ENCODE measurements around the gene KRTAP4-8.
"Not testable (repeated sequence)": the region's sequence is repeated elsewhere in the genome, so short reads cannot be mapped to it uniquely, and the experiment has no call there.

KRTAP4-8 gene

DNA sequence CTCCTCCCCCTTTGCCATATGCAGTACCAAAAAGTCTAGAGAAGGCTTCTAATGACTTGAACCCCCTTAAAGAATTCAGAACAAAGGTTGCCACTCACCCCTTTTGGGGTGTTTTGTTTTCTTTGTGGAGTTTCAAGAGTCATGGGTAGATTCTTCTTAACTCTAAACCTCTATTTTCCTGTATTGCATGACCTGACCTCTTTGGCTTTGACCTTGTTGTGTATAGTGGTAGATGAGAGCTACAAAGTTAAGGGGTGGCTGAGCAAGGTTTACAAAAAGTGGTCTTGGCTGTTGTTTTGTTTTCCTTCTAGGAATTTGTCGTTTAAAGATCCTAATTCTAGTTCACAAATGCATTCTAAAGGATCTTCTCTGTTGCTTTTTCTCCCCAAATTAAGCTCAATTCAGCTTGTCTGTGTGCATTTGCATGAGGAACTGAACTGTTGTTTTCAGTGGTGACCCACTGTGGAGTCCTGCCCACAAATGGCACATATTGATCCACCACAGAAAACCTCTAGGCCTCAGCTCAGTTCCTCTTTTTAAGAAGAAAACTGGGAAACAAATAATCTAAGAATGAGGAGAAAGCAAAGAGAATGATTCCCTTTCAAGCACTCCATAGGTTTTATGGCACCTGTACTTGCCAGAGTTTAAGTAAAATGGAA is 10.9 kb upstream of the KRTAP4-8 start:
- H3K9me3 ChIP-seq (ENCODE audit: control insufficient read depth, low read length); H3K27ac ChIP-seq (ENCODE audit: insufficient read depth, low read length, poor library complexity, severe bottlenecking); DNase-seq; H3K4me1 ChIP-seq (ENCODE audit: control insufficient read depth, insufficient read depth, low read length, poor library complexity, severe bottlenecking); H3K36me3 ChIP-seq (ENCODE audit: control insufficient read depth, insufficient read depth, low read length); H3K27me3 ChIP-seq (replicated peaks; ENCODE audit: control insufficient read depth, insufficient read depth, low read length, poor library complexity, severe bottlenecking); H3K4me3 ChIP-seq (ENCODE audit: insufficient read depth, low read depth, low read length, poor library complexity, severe bottlenecking): not testable (repeated sequence)

DNA sequence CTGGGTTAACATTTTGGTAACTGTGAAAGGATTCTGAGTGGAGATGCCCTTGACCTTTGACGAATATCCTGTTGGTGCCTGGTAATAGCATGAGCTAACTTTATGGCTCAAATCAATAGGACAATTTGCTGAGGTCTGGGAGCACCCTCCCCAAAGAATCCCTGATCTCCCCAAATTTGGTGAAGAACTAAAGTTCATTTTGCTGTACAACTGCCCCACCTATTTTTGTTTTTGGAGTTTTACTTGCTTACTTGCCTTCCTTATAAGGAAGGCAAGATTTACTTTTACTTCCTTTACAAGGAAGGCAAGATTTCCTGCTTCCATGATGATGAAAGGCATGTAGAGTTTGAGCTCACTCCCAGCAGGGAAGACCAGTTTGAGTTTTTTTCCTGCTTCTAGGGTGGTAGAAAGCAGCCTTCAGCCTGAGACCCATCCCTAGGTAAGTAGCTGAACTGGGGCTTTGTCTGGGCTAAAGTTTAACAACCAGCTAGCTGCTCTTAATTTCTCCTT is 10.1 kb upstream of the KRTAP4-8 start:
- Histone ChIP-seq H3K36me3 (ENCODE audit: control insufficient read depth, insufficient read depth, low read length) (no peaks in the 10 kb centered on the region), H3K4me3 (ENCODE audit: insufficient read depth, low read depth, low read length, poor library complexity, severe bottlenecking) (no peak overlapping the region), H3K27me3 (replicated peaks; ENCODE audit: control insufficient read depth, insufficient read depth, low read length, poor library complexity, severe bottlenecking) (no peaks in the 10 kb centered on the region), H3K27ac (ENCODE audit: insufficient read depth, low read length, poor library complexity, severe bottlenecking) (no peak overlapping the region), H3K4me1 (ENCODE audit: control insufficient read depth, insufficient read depth, low read length, poor library complexity, severe bottlenecking) (no peaks in the 10 kb centered on the region), H3K9me3 (ENCODE audit: control insufficient read depth, low read length) (no peaks in the 10 kb centered on the region)
- DNase-seq: no peak

- DNase-seq; H3K4me1 ChIP-seq (ENCODE audit: control insufficient read depth, insufficient read depth, low read length, poor library complexity, severe bottlenecking); H3K27me3 ChIP-seq (replicated peaks; ENCODE audit: control insufficient read depth, insufficient read depth, low read length, poor library complexity, severe bottlenecking); H3K36me3 ChIP-seq (ENCODE audit: control insufficient read depth, insufficient read depth, low read length); H3K4me3 ChIP-seq (ENCODE audit: insufficient read depth, low read depth, low read length, poor library complexity, severe bottlenecking); H3K9me3 ChIP-seq (ENCODE audit: control insufficient read depth, low read length); H3K27ac ChIP-seq (ENCODE audit: insufficient read depth, low read length, poor library complexity, severe bottlenecking): not testable (repeated sequence)
Measured at GRCh38 chr17:41105347-41105746, 7.4 kb upstream of the KRTAP4-8 start, which contains the start of gene KRTAP4-9. Gene KRTAP4-9, plus strand, starts transcription at chr17:41105389. Its CDS starts 0 bp downstream, at chr17:41105389.

DNA sequence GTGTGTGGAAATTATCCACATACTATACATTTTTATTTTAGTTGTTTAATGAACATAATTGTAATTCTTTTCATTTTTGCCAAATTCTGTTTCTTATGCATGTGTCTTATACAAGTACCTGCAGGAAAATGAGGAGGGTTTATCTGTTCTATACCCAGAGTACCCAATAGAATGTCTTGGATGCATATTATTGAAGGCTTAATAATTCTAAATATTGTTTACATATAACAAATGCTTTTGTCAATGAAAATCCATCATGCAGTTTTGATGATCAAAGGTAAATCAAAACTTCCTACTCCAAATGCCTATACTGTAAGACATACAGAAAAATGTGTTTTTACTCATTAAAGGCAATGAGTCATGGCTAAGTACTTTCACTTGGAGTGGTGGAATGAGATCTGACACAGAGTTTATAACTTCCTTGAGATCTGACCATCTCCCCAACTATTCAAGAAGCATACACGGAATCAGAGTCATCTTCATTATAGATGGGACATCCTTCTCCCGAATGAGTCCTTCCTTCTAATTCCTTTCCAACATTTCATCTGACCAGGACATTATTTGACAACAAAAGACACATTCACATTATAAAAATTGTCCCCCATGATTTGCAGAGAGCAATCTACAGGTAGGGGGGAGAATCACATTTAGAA is 6.6 kb upstream of the KRTAP4-8 start:
- H3K4me3 ChIP-seq (ENCODE audit: insufficient read depth, low read depth, low read length, poor library complexity, severe bottlenecking); H3K27me3 ChIP-seq (replicated peaks; ENCODE audit: control insufficient read depth, insufficient read depth, low read length, poor library complexity, severe bottlenecking); DNase-seq; H3K9me3 ChIP-seq (ENCODE audit: control insufficient read depth, low read length); H3K27ac ChIP-seq (ENCODE audit: insufficient read depth, low read length, poor library complexity, severe bottlenecking); H3K4me1 ChIP-seq (ENCODE audit: control insufficient read depth, insufficient read depth, low read length, poor library complexity, severe bottlenecking); H3K36me3 ChIP-seq (ENCODE audit: control insufficient read depth, insufficient read depth, low read length): not testable (repeated sequence)

DNA sequence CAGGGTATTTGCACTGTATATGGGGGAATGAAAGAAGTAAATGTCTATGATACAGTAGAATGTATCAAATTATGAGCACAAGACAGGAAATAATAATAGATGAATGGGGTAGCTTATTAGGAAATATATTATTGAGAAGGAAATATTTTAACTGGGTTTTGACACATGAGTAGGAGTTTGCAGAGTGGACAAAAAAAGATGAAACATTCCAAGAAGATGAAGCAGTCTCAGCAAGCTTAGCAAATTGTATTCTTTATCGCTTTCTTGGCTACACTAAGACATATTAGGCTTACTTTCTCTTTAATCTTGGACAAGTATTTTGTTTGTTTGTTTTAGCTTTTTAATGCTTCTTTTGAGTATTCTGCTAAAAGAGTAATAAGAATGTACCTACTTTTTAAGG is 6.0 kb upstream of the KRTAP4-8 start:
- Histone ChIP-seq H3K36me3 (ENCODE audit: control insufficient read depth, insufficient read depth, low read length) (no peaks in the 10 kb centered on the region), H3K27ac (ENCODE audit: insufficient read depth, low read length, poor library complexity, severe bottlenecking) (no peak overlapping the region), H3K27me3 (replicated peaks; ENCODE audit: control insufficient read depth, insufficient read depth, low read length, poor library complexity, severe bottlenecking) (no peaks in the 10 kb centered on the region), H3K4me1 (ENCODE audit: control insufficient read depth, insufficient read depth, low read length, poor library complexity, severe bottlenecking) (no peaks in the 10 kb centered on the region), H3K4me3 (ENCODE audit: insufficient read depth, low read depth, low read length, poor library complexity, severe bottlenecking) (no peak overlapping the region), H3K9me3 (ENCODE audit: control insufficient read depth, low read length) (no peaks in the 10 kb centered on the region)
- DNase-seq: no peak

DNA sequence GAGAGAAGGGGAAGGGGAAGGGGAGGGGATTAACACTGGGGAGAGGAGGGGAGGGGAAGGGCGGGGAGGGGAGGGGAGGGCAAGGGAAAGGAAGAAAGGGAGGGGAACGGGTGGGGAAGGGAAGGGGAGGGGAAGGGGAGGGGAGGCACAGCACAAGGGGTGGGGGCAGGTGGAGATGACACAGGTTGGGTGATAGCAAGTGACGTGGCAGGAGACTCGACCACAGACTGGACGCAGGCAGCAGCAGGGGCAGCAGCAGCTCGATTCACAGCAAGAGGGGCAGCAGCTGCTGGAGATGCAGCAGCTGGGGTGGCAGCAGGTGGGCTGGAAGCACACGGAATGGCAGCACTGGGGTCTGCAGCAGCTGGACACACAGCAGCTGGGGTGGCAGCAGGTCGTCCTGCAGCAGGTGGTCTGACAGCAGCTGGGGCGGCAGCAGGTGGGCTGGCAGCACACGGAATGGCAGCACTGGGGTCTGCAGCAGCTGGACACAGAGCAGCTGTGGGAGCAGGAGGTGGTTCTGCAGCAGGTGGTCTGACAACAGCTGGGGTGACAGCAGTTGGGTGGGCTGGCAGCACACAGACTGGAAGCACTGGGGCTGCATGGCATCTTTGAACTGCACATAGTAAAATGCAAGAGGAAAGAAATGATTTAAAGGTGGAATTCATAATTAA is 3.8 kb upstream of the KRTAP4-8 start, which contains the start of gene KRTAP4-16:
KRTAP4-16 (minus strand) TSS at position 624 of the 674 bp plus-strand sequence; CDS start at position 624, 0 bp downstream.
- DNase-seq: no peak
- no peak within 1 kb of the TSS for H3K27ac ChIP-seq (ENCODE audit: insufficient read depth, low read length, poor library complexity, severe bottlenecking)
- H3K9me3 ChIP-seq (ENCODE audit: control insufficient read depth, low read length): no peaks in the 10 kb centered on the region
- no peaks in the 10 kb centered on the region for H3K36me3 ChIP-seq (ENCODE audit: control insufficient read depth, insufficient read depth, low read length)
- no peaks in the 10 kb centered on the region for H3K4me1 ChIP-seq (ENCODE audit: control insufficient read depth, insufficient read depth, low read length, poor library complexity, severe bottlenecking)
- H3K4me3 ChIP-seq (ENCODE audit: insufficient read depth, low read depth, low read length, poor library complexity, severe bottlenecking): no peak within 1 kb of the TSS
- H3K27me3 ChIP-seq (replicated peaks; ENCODE audit: control insufficient read depth, insufficient read depth, low read length, poor library complexity, severe bottlenecking): no peaks in the 10 kb centered on the region

- not testable (repeated sequence) for H3K36me3 ChIP-seq (ENCODE audit: control insufficient read depth, insufficient read depth, low read length); DNase-seq; H3K4me1 ChIP-seq (ENCODE audit: control insufficient read depth, insufficient read depth, low read length, poor library complexity, severe bottlenecking); H3K4me3 ChIP-seq (ENCODE audit: insufficient read depth, low read depth, low read length, poor library complexity, severe bottlenecking); H3K27me3 ChIP-seq (replicated peaks; ENCODE audit: control insufficient read depth, insufficient read depth, low read length, poor library complexity, severe bottlenecking); H3K27ac ChIP-seq (ENCODE audit: insufficient read depth, low read length, poor library complexity, severe bottlenecking); H3K9me3 ChIP-seq (ENCODE audit: control insufficient read depth, low read length)
Measured at GRCh38 chr17:41099682-41100480, 1.9 kb upstream of the KRTAP4-8 start.

- Histone ChIP-seq H3K27me3 (replicated peaks; ENCODE audit: control insufficient read depth, insufficient read depth, low read length, poor library complexity, severe bottlenecking) (no peaks in the 10 kb centered on the region), H3K36me3 (ENCODE audit: control insufficient read depth, insufficient read depth, low read length) (no peaks in the 10 kb centered on the region), H3K4me3 (ENCODE audit: insufficient read depth, low read depth, low read length, poor library complexity, severe bottlenecking) (no peak overlapping the region), H3K9me3 (ENCODE audit: control insufficient read depth, low read length) (no peaks in the 10 kb centered on the region), H3K4me1 (ENCODE audit: control insufficient read depth, insufficient read depth, low read length, poor library complexity, severe bottlenecking) (no peaks in the 10 kb centered on the region), H3K27ac (ENCODE audit: insufficient read depth, low read length, poor library complexity, severe bottlenecking) (no peak overlapping the region)
- no peak for DNase-seq
Measured at GRCh38 chr17:41098481-41098880, 539 bp upstream of the KRTAP4-8 start.

GRCh38 chr17:41096055-41096454 is 1.9 kb downstream of the KRTAP4-8 start:
- H3K4me1 ChIP-seq (ENCODE audit: control insufficient read depth, insufficient read depth, low read length, poor library complexity, severe bottlenecking): no peaks in the 10 kb centered on the region
- DNase-seq: no peak
- no peak overlapping the region for H3K27ac ChIP-seq (ENCODE audit: insufficient read depth, low read length, poor library complexity, severe bottlenecking)
- H3K9me3 ChIP-seq (ENCODE audit: control insufficient read depth, low read length): no peaks in the 10 kb centered on the region
- no peaks in the 10 kb centered on the region for H3K27me3 ChIP-seq (replicated peaks; ENCODE audit: control insufficient read depth, insufficient read depth, low read length, poor library complexity, severe bottlenecking)
- H3K36me3 ChIP-seq (ENCODE audit: control insufficient read depth, insufficient read depth, low read length): no peaks in the 10 kb centered on the region
- no peak overlapping the region for H3K4me3 ChIP-seq (ENCODE audit: insufficient read depth, low read depth, low read length, poor library complexity, severe bottlenecking)

All from effector memory CD4-positive, alpha-beta T cell (primary cell).